Fibroblast of pulmonary artery (primary cell): Measurements from ENCODE around the gene SMIM1.

Experiments
- DNase-seq: peaks from one replicate; pipeline ENCODE4 v3.0.0-alpha.2; 2010; ENCODE audit warnings: low read depth
- H3K4me3 ChIP-seq: replicated peaks from 2 replicates; pipeline ENCODE4 v1.5.1; 2011; ENCODE audit warnings: low read depth, mild to moderate bottlenecking, control low read depth, low read length, moderate library complexity
- TF ChIP-seq, protein P1 (sequence below): IDR thresholded peaks from 2 replicates; pipeline ENCODE4 v1.5.1; 2011; ENCODE audit warnings: mild to moderate bottlenecking, control low read depth, low read length, inconsistent platforms; ENCODE audit errors: missing control alignments

SMIM1 gene

DNA sequence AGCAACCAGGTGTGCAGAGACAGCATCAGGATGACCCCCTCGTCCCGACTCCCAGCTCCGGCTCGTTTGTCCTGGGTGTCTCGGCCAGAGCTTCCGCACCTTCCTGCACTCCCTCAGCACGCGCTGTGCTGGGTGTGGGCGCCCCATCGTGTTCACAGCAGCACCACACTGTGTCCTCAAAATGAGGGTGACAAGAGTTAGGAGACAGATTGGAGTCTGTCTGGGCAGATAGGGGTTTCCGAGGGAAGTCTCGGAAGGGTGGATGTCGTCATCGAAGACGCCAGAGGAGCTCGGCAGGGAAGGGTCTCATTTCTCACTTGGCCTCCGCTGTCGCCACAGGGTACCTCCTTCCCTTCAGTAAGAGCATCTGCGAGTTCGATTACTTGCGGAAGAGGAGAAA lies 16.2 kb upstream of the SMIM1 start:
- H3K4me3 ChIP-seq = no peak overlapping the region
- TF ChIP-seq, protein P1, sequence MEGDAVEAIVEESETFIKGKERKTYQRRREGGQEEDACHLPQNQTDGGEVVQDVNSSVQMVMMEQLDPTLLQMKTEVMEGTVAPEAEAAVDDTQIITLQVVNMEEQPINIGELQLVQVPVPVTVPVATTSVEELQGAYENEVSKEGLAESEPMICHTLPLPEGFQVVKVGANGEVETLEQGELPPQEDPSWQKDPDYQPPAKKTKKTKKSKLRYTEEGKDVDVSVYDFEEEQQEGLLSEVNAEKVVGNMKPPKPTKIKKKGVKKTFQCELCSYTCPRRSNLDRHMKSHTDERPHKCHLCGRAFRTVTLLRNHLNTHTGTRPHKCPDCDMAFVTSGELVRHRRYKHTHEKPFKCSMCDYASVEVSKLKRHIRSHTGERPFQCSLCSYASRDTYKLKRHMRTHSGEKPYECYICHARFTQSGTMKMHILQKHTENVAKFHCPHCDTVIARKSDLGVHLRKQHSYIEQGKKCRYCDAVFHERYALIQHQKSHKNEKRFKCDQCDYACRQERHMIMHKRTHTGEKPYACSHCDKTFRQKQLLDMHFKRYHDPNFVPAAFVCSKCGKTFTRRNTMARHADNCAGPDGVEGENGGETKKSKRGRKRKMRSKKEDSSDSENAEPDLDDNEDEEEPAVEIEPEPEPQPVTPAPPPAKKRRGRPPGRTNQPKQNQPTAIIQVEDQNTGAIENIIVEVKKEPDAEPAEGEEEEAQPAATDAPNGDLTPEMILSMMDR = no peak
- no peak for DNase-seq

DNA sequence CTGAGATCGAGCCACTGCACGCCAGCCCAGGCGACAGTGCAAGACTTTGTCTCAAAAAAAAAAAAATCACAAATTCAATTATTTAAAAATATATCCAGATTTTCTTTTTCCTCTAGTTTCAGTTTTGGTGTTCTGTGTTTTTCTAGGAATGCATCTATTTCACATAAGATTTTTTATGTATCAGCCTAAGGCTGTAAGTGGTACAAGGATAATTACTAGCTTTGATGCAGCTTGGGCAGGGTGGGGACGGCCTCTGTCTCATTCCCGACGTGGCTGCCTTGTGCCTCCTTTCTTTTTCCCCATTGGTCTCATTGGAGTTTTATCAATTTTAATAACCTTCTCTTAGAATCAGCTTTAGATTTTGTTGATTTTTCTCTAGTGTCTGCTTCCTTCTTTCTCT lies 13.4 kb upstream of the SMIM1 start:
- DNase-seq = no peak
- TF ChIP-seq, protein P1 = no peak

DNA sequence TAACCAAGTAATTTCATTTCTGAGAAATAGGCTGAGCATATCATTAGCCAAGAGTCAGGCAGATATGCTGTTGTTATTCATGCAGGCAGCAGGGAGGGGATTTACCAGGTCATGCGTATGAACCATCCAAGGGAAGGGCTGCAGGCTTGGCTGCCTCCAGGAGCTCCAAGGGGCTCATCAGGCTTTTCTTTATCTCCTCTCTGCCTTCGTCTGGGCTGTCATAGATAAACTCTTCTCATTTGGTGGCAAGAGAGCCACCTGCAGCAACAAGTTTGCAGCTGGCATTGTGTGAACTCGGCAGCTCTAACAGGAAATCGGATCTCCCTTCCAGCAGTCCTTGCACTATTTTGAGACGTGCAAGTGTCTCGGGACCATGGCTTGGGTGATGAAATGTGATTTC lies 12.8 kb upstream of the SMIM1 start:
- H3K4me3 ChIP-seq = no peak overlapping the region
- DNase-seq = no peak
- TF ChIP-seq, protein P1 = no peak

More for the DNA sequence above, 13.4 kb upstream of the SMIM1 start:
- no peak overlapping the region for H3K4me3 ChIP-seq

DNA sequence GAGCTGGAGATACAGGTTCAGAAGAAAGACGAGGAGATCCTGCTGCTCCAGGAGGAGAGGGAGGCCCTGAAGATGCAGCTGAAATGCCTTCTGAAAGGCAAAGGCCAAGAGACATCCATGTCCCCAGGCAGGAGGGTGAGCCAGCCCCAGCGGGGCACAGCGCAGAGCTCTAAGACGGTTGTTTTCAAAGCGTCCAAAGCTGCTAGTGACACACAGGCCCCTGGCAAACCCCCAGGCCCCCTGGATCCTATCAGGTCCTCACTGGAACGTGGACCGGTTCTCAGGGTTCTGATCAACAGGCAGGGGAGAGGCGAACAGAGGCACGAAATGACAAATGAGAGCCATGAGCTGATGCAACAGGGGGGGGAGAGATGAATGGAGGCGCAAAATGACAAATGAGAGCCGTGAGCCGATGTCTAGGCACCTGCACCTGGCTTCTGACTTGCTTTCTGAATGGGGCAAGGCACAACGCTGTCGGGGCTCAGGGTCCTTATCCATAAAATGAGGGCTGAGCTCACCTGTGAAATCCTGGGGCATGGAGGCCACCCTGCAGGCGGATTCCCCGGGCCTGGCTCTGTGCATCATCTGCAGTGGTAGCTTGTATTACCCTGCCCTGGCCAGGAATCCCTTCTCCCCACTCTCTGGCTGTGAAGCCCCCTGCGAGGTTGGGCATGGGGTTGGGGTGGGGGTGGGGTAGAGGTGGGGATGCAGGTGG lies 11.1 kb upstream of the SMIM1 start:
- no peak overlapping the region for H3K4me3 ChIP-seq
- TF ChIP-seq, protein P1 = no peak
- no peak for DNase-seq

DNA sequence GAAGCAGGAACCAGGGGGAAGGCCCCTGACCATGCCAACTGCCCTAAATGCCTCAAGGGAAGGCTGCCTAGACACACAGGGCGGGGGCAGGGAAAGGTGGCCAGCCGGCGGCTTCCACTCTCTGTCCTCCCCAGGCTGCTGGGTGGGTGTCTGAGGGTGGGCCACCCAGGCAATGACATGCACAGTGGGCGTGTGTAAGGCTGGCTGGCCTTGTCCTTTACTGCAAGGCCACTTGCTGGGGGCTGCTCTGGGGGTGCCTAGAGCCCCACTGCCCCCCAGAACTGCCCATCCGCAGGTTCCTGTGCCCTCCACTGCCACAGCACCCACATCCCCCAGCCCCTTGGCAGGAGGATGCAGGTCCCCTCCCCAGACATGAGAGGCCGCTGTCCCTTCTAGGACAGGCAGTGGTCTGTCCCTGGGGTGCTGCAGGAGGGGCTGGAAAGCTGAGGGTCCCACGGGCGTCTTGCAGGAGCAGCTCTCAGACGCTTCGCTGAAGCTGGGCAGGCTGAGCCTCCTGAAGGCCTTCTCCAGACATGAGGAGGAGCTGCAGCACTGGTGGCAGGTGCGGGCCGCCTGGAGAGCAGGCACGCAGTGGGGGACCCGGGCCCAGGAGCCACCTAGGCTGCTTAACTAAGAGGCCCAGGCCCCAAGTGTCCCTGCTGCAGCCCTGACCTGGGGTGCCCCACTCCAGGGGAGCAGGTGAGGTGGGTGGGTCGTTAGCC lies 10.2 kb upstream of the SMIM1 start:
- DNase-seq = no peak
- no peak overlapping the region for H3K4me3 ChIP-seq
- TF ChIP-seq, protein P1 = no peak

DNA sequence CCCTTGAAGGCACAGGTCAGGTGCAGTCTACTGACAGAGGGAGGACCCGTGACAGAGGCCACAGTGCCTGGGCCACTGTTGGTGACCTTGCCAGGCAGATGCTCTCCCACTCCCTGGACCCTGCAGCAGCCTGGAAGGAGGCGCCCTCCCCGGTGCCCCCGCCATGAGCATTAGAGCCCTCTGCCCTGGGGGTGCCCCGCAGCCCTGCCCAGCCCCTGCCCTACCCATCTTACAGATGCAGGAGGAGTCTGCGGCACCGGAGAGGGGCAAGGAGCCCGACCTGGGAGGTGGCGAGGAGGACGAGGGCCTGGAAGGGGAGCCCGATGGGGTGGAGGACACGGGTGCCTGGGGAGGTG lies 9.7 kb upstream of the SMIM1 start:
- DNase-seq = no peak
- TF ChIP-seq, protein P1 = no peak
- H3K4me3 ChIP-seq = no peak overlapping the region
